NCI-H2196 (cell line): ENCODE results near the gene CHST5.

Experiments used
- DNase-seq: peaks from one replicate; lab custom pipeline; 2025; ENCODE audit not compliant: unreplicated experiment; lab: John Stamatoyannopoulos, UW

CHST5 gene

DNA sequence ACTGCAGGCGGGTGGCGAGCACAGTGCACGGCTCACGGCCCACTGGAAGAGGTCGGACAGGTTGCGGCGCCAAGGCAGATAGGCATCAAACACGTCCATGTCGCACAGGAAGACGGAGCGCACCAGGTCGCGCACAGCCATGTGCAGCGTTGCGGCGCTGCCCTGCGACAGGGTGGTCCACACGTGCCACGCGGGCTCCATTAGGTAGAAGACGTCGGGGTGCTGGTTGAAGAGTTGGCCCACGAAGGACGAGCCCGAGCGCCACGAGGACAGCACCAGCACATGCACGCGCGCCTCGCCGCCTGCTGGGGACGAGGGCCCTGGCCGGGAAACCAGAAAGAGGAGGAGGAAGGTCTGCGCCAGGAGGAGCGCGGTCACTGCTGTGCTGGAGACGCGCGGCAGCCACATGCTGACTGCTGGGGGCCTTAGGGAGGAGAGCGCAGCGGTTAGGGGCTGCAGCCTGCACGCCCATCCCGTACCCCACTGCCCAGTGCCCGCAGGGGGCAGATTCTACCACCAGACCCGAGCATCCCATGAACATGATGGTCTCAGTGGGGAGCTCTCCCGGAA lies 56.4 kb downstream of the CHST5 start:
- no peak for DNase-seq
